ENCODE data around the gene HAO2. TPM values are rescaled to one million over a fixed set of nuclear protein-coding genes. Genes with fewer than 3 reads are reported as not detected.

Gene HAO2
- total RNA-seq, 1 experiment from 2014 or later = not detected

- in situ Hi-C loops (cut with HindIII; ENCODE audit: low sequenced_read_pairs) = no loop called here
- no peak for DNase-seq (ENCODE audit: low spot score)
These were observed 47.5 kb downstream of the HAO2 start for GRCh38 chr1:119416006-119416640.

- in situ Hi-C loops (cut with HindIII; ENCODE audit: low sequenced_read_pairs) = no loop called here
- DNase-seq (ENCODE audit: low spot score) = no peak
These were observed 50.5 kb downstream of the HAO2 start for GRCh38 chr1:119419109-119419508.

DNA sequence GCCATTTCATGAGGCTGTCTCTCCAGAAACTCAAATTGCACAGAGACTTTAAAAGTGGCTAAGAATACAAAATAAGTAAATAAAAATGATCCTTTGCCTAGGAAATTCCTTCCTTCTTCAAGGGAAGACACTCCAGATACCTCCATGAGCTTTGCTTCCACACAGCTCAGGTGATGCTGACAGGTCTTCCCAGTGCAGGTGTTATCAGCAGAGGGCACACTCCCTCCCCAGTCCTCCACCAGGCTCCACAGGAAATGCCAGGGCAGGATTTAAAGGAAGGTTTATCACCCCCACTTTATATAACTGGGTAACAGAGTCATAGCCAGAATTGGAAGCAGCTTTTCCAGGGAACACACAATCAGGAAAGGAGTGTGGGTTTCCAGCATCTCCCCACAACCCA is 52.1 kb downstream of the HAO2 start:
- in situ Hi-C loops (cut with HindIII; ENCODE audit: low sequenced_read_pairs) = no loop called here
- DNase-seq (ENCODE audit: low spot score) = no peak

GRCh38 chr1:119422631-119423030 is 54.0 kb downstream of the HAO2 start:
- no peak for DNase-seq (ENCODE audit: low spot score)
- in situ Hi-C loops (cut with HindIII; ENCODE audit: low sequenced_read_pairs) = no loop called here

GRCh38 chr1:119428991-119429390 is 60.4 kb downstream of the HAO2 start:
- in situ Hi-C loops (cut with HindIII; ENCODE audit: low sequenced_read_pairs) = no loop called here

GRCh38 chr1:119429687-119430086 is 61.1 kb downstream of the HAO2 start:
- in situ Hi-C loops (cut with HindIII; ENCODE audit: low sequenced_read_pairs) = no loop called here
- no peak for DNase-seq (ENCODE audit: low spot score)

More at GRCh38 chr1:119428991-119429390, 60.4 kb downstream of the HAO2 start:
- DNase-seq (ENCODE audit: low spot score) = no peak

DNA sequence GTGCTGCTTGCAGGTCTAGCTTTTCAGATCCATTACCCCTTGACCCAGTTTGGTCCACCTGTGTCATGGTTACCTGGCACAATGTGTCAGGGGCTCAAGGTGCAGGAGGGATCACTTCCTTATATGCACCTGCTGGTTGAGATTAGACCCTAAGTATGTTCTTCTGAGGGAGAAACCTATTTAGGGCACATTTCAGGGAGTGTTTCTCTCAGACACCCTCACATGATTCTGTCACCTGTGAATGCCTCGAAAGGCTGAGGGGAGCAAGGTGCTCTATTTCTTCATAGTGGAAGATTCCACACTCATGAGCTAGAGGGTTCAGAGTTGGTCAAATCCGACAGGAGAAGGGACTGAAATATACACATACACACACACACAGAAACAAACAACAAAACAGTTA is 61.9 kb downstream of the HAO2 start:
- DNase-seq (ENCODE audit: low spot score) = no peak
- in situ Hi-C loops (cut with HindIII; ENCODE audit: low sequenced_read_pairs) = no loop called here

DNA sequence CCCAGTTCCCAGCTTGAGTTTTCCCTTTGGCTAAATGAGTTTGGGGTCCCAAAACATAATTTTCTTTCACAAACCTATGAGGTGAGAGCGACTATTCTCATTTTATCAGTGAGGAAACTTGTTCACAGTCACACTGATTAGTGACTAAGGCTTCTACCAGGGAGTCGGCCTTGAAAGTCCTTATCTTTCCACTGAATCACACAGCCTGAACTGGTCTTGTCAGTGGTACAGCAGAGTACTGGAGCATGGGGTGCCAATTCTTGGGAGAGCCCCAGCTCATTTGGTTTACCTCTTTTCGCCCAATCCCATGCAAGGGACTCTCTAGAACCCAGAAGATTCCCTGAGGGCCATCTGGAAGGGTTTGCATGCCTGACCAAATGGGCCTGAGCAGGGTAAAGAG is 63.3 kb downstream of the HAO2 start:
- in situ Hi-C loops (cut with HindIII; ENCODE audit: low sequenced_read_pairs) = no loop called here
- no peak for DNase-seq (ENCODE audit: low spot score)

DNA sequence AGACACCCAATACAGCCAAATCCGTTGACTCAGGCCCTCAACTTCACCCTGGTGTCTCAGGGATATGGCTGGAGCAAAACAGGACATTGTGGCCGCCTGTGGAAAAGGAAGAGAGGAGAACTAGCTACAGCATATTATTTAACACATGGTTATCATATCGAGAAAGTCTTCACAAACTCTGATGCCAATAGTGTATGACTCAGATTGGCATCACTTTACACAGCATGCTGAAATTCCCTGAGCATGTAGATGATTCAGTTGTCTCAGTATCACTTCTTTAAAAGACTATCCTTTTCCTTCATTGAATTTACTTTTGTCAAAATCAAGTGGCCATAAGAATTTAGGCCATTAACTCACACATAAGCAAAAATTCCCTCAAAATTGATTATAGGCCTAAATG is 66.5 kb downstream of the HAO2 start:
- DNase-seq (ENCODE audit: low spot score) = no peak
- in situ Hi-C loops (cut with HindIII; ENCODE audit: low sequenced_read_pairs) = no loop called here

DNA sequence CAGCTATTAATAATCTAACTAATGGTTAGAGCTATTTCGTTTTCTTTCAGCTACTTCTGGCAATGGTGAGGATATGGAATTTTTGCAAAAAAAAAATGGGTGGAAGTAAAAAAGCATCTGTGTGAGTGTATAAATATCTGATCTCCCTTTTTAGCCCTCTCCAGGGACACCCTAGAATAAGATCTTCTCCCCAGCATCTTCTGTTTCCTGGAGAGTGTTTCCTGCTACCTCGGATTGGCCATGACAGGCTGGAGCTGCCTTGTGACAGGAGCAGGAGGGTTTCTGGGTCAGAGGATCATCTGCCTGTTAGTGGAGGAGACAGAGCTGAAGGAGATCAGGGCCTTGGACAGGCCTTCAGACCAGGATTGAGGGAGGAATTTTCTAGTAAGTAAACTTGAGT is 70.2 kb downstream of the HAO2 start:
- in situ Hi-C loops (cut with HindIII; ENCODE audit: low sequenced_read_pairs) = no loop called here

GRCh38 chr1:119440721-119441307 is 72.2 kb downstream of the HAO2 start:
- in situ Hi-C loops (cut with HindIII; ENCODE audit: low sequenced_read_pairs) = no loop called here
- no peak for DNase-seq (ENCODE audit: low spot score)

More for the DNA sequence above, 70.2 kb downstream of the HAO2 start:
- DNase-seq (ENCODE audit: low spot score) = no peak

GRCh38 chr1:119442756-119443155 is 74.2 kb downstream of the HAO2 start:
- in situ Hi-C loops (cut with HindIII; ENCODE audit: low sequenced_read_pairs) = no loop called here
- DNase-seq (ENCODE audit: low spot score) = no peak

Other genes starting within 250 kb of the HAO2 start
- gene WARS2, start 228.1 kb upstream of the HAO2 start, total RNA-seq (2014; rRNA removed; shearing (Covaris generic)) = 15.5 and 16.4 TPM in 2 replicates
- not detected in 2 replicates for gene HSD3B2, start 46.4 kb downstream of the HAO2 start, total RNA-seq (2014; rRNA removed; shearing (Covaris generic))
- not detected in 2 replicates for gene HSD3B1, start 138.4 kb downstream of the HAO2 start, total RNA-seq (2014; rRNA removed; shearing (Covaris generic))

Measured in G401 (cell line).